Spleen (tissue), 11 donors: ENCODE measurements around the gene SDCBP2. TPM values are rescaled to one million over a fixed set of nuclear protein-coding genes. Genes with fewer than 3 reads are reported as not detected.

Experiments
- DNase-seq: peaks from one replicate; pipeline ENCODE4 v3.0.0-alpha.2; 2020
- H3K27ac ChIP-seq, 8 donors: fragments of 200-600 bp; sonication (generic) in 7 of 8; 1 replicate in 4 of 8; 2 replicates in 4 of 8; pipeline versions ENCODE4 v1.5.0 to v1.8.0; 2016 to 2021; ENCODE audit warnings: inconsistent platforms in 4 of 8, mild to moderate bottlenecking in 4 of 8, moderate library complexity in 1 of 8
- H3K27me3 ChIP-seq, 7 donors: fragments of 200-600 bp; sonication (generic) in 6 of 7; replicated peaks in 1 of 7; 1 replicate in 4 of 7; 2 replicates in 3 of 7; pipeline versions ENCODE4 v1.5.0 to v1.8.0; 2016 to 2021; ENCODE audit warnings: inconsistent platforms in 3 of 7, mild to moderate bottlenecking in 1 of 7
- H3K36me3 ChIP-seq, 6 donors: fragments of 200-600 bp; sonication (generic) in 5 of 6; 1 replicate in 4 of 6; 2 replicates in 2 of 6; pipeline versions ENCODE4 v1.5.0 to v1.8.0; 2016 to 2021; ENCODE audit warnings: inconsistent platforms in 2 of 6
- H3K4me1 ChIP-seq, 6 donors: fragments of 200-600 bp; sonication (generic) in 5 of 6; 1 replicate in 3 of 6; 2 replicates in 3 of 6; pipeline versions ENCODE4 v1.5.0 to v1.8.0; 2016 to 2021; ENCODE audit warnings: inconsistent platforms in 3 of 6
- H3K4me3 ChIP-seq, 8 donors: fragments of 200-600 bp; sonication (generic) in 7 of 8; 1 replicate in 4 of 8; 2 replicates in 4 of 8; pipeline versions ENCODE4 v1.5.0 to v1.8.0; 2016 to 2021; ENCODE audit warnings: inconsistent platforms in 4 of 8, mild to moderate bottlenecking in 4 of 8, moderate library complexity in 2 of 8
- H3K9me3 ChIP-seq, 8 donors: fragments of 200-600 bp; sonication (generic) in 7 of 8; 1 replicate in 4 of 8; 2 replicates in 4 of 8; pipeline versions ENCODE4 v1.5.0 to v1.8.0; 2016 to 2021; ENCODE audit warnings: inconsistent platforms in 4 of 8
- CTCF ChIP-seq, 11 experiments: fragments of 200-600 bp in 7 of 11; fragments of 450-650 bp in 4 of 11; sonication (generic) in 4 of 11; IDR thresholded peaks in 8 of 11; conservative IDR thresholded peaks in 3 of 11; 1 replicate in 7 of 11; 2 replicates in 4 of 11; pipeline versions ENCODE4 v1.4.0 to v1.8.0; 2016 to 2021; ENCODE audit warnings: antibody characterized with exemption in 11 of 11, inconsistent platforms in 4 of 11, mild to moderate bottlenecking in 1 of 11
- POLR2A ChIP-seq, 3 donors: fragments of 450-650 bp; IDR thresholded peaks; one replicate each; pipeline ENCODE4 v1.5.1; 2017; ENCODE audit warnings: antibody characterized with exemption in 3 of 3, mild to moderate bottlenecking in 1 of 3
- POLR2AphosphoS5 ChIP-seq, 3 donors: sonication (generic); formaldehyde crosslinking; IDR thresholded peaks; one replicate each; pipeline ENCODE4 v1.5.1; 2017; ENCODE audit warnings: antibody characterized with exemption in 3 of 3
- WGBS, 5 donors: extraction: QIAGEN DNeasy Blood & Tissue Kit in 3 of 5; methylation state at CpG; one replicate each; pipeline versions ENCODE4 v1.1.5 to v1.1.7; 2013 to 2018; 5-methylcytosine and 5-hydroxymethylcytosine counted together
- intact Hi-C: fragments of 100-400 bp; cut with DNase I; formaldehyde crosslinking; loops from one replicate; pipeline ENCODE4 v1.15.0; 2023; ENCODE audit warnings: low total_unique reads
- polyA plus RNA-seq, 3 donors: library from polyadenylated mRNA; stranded (reverse); fragments of 200-250 nt; gene quantifications; one replicate each; pipeline ENCODE4 v1.2.1, GENCODE V29; 2013
- total RNA-seq, 7 donors: library from RNA; depleted of rRNA in 3 of 7; stranded (reverse); fragments of >200 nt in 3 of 7; fragmentation: NEBNext Ultra II Directional in 4 of 7; extraction: Animal tissue kit (Norgen Biotek cat#: 25700) in 4 of 7; gene quantifications; one replicate each; pipeline versions ENCODE4 v1.1.0 to v1.2.1, GENCODE V29; 2016 to 2021
- donor health status: healthy with polysubstance abuse.
- donor health status: DM: no; HTN: no; CAD: no; lungs with moderate emphysema.
- donor health status: DM: no; HTN: no; CAD: no.
- donor health status: Bipolar disorder and iron deficiency.
- donor health status: healthy.
- donor health status: DM: no; HTN: no; CAD: no.
- donor health status: DM: yes; HTN: yes; CAD: no.

The SDCBP2 gene
- total and polyA plus RNA-seq, 10 donors: 2.0 to 7.1 (median 3.3) TPM

DNA sequence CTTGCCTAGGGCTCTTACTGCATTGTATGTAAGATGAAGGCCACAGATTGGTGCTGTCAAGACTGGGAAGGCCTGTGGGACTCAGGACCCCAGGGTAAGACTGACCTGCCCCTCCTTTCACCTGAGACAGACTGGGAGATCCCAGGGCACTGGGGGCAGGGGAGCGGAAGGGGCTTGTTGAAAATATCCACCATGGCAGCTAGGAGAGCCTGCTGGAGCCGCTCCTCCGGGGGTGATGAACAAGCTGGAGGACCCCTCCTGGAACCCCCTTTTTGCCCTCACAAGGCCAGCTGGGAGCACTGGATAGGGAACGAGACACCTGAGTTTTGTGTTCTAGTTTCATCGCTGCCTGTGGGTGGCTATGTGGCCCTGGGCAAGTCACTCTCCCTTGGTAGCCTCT lies 9.2 kb upstream of the SDCBP2 start:
- H3K9me3 ChIP-seq: no peaks in the 10 kb centered on the region
- DNase-seq: peak; percentile 62
- H3K4me3 ChIP-seq: no peak overlapping the region
- no peak for TF ChIP-seq POLR2A (IDR thresholded peaks at IDR 0.05)
- TF ChIP-seq POLR2AphosphoS5 (IDR thresholded peaks at IDR 0.05): no peak
- no peak for TF ChIP-seq CTCF (IDR thresholded peaks at IDR 0.05 in 8 of 11, conservative IDR thresholded peaks at IDR 0.05 in 3 of 11)
- H3K36me3 ChIP-seq: peaks cover 0 to 15% (median 0%) of the 10 kb centered on the region in 6 donors
- WGBS, 5 donors: 93 to 100% (median 96%) methylated on average over 5 of the region's 5 CpGs
- intact Hi-C loops: no loop called here
- peaks cover 17 to 60% (median 33%) of the 10 kb centered on the region in 6 donors for H3K4me1 ChIP-seq
- no peaks in the 10 kb centered on the region for H3K27me3 ChIP-seq
- peak overlapping the region in 6 of 8 donors; percentile 15 to 72 (median 67) for H3K27ac ChIP-seq

DNA sequence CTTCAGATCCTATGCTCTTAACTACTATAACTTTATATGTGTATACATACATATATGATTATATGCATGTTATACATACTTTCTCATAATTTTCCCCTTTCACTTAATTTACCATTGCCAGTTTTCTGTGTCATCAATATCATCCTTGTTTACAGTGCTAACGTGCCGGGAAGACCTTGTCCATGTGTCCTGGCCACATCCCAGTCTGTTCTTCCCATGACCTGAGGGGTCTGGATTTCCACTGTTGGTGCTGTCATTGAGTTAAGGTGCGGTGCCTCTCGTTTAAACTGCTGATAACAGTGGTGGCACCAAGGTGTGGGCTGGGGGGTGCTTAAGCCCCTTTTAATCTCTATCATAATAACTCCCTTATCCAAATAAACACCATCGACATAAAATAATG lies 8.5 kb upstream of the SDCBP2 start:
- H3K27me3 ChIP-seq: no peaks in the 10 kb centered on the region
- intact Hi-C loops: no loop called here
- no peak for TF ChIP-seq CTCF (IDR thresholded peaks at IDR 0.05 in 8 of 11, conservative IDR thresholded peaks at IDR 0.05 in 3 of 11)
- no peak for TF ChIP-seq POLR2A (IDR thresholded peaks at IDR 0.05)
- no peak for TF ChIP-seq POLR2AphosphoS5 (IDR thresholded peaks at IDR 0.05)
- no peaks in the 10 kb centered on the region for H3K9me3 ChIP-seq
- 70 to 85% (median 72%) methylated on average over 5 of the region's 5 CpGs for WGBS, 5 donors
- no peak overlapping the region for H3K4me3 ChIP-seq
- H3K36me3 ChIP-seq: peaks cover 0 to 22% (median 0%) of the 10 kb centered on the region in 6 donors
- no peak for DNase-seq
- H3K27ac ChIP-seq: peak overlapping the region; percentile 2 to 72 (median 64)
- H3K4me1 ChIP-seq: peaks cover 17 to 65% (median 33%) of the 10 kb centered on the region in 6 donors

DNA sequence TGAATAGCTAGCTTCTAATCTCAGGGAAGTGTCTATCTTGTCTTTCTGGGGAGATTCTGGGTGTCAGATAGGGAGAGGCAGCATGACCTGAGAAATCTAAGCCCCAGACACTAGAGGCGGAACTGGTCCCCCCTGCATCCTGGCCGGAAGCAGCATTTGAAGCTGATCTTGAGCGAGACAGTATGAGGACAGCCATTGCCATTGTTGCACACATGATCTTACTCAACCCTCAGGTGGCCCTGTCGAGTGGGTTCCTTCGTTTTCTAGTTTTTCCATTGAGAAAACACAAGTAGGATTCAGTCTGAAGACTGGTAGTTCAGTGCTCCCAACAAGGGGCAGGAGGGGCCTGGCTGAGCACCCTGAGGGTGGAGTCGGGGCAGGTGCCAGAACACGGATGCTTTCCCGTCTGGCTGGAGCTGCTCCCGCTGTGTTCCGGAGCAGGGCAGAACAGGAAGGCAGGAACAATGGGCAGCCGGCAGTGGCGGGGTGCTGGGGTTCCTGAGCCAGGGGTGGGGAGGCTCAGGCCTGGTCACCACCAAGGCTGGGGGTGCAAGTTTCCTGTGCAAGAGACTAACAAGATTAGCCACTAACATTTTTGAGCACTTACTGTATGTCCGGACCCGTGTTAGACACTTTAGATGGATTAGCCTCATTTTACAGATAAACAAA lies 7.9 kb upstream of the SDCBP2 start:
- Histone ChIP-seq H3K27ac (peak overlapping the region; percentile 2 to 72 (median 64)), H3K4me1 (peaks cover 17 to 66% (median 33%) of the 10 kb centered on the region in 6 donors), H3K4me3 (peak overlapping the region in 1 of 8 donors; percentile 15), H3K36me3 (peaks cover 0 to 28% (median 0%) of the 10 kb centered on the region in 6 donors), H3K27me3 (no peaks in the 10 kb centered on the region), H3K9me3 (no peaks in the 10 kb centered on the region)
- TF ChIP-seq POLR2AphosphoS5 (IDR thresholded peaks at IDR 0.05) (peak; percentile 82 to 89 (median 86)), POLR2A (IDR thresholded peaks at IDR 0.05) (no peak)
- intact Hi-C loops: no loop called here
- 23 to 39% (median 27%) methylated on average over 12 to 14 of the region's 14 CpGs for WGBS, 5 donors
- DNase-seq: peak; percentile 89

GRCh38 chr20:1335961-1336698 lies 7.2 kb upstream of the SDCBP2 start:
- peaks cover 0 to 35% (median 0%) of the 10 kb centered on the region in 6 donors for H3K36me3 ChIP-seq
- intact Hi-C loops: no loop called here
- DNase-seq: peak; percentile 51
- 66 to 83% (median 78%) methylated on average over 6 of the region's 6 CpGs for WGBS, 5 donors
- peak overlapping the region in 7 of 8 donors; percentile 24 to 72 (median 62) for H3K27ac ChIP-seq
- H3K9me3 ChIP-seq: no peaks in the 10 kb centered on the region
- H3K27me3 ChIP-seq: no peaks in the 10 kb centered on the region
- H3K4me3 ChIP-seq: no peak overlapping the region
- peaks cover 17 to 72% (median 36%) of the 10 kb centered on the region in 6 donors for H3K4me1 ChIP-seq
- TF ChIP-seq POLR2AphosphoS5 (IDR thresholded peaks at IDR 0.05) (no peak), POLR2A (IDR thresholded peaks at IDR 0.05) (no peak), CTCF (IDR thresholded peaks at IDR 0.05 in 8 of 11, conservative IDR thresholded peaks at IDR 0.05 in 3 of 11) (no peak)
